GM18502 (cell line): ENCODE measurements around the gene ADCY1.

Experiments
- ATAC-seq: cut with Tn5 transposase; IDR thresholded peaks from one replicate; pipeline ENCODE4 v1.9.1; 2021; ENCODE audit warnings: mild to moderate bottlenecking; ENCODE audit not compliant: unreplicated experiment, poor library complexity

The ADCY1 gene

GRCh38 chr7:45662018-45662417 is 87.8 kb downstream of the ADCY1 start:
- ATAC-seq = no peak

GRCh38 chr7:45662540-45663166 is 88.5 kb downstream of the ADCY1 start:
- ATAC-seq = no peak

GRCh38 chr7:45663167-45663921 is 89.2 kb downstream of the ADCY1 start:
- ATAC-seq = no peak

- no peak for ATAC-seq
Observed at GRCh38 chr7:45663965-45664633, 89.9 kb downstream of the ADCY1 start.

- ATAC-seq = no peak
Observed at GRCh38 chr7:45665172-45665571, 91.0 kb downstream of the ADCY1 start.

GRCh38 chr7:45670227-45670626 is 96.1 kb downstream of the ADCY1 start:
- no peak for ATAC-seq

- ATAC-seq = no peak
Observed at GRCh38 chr7:45670717-45671116, 96.5 kb downstream of the ADCY1 start.

GRCh38 chr7:45677311-45677900 is 103.2 kb downstream of the ADCY1 start:
- no peak for ATAC-seq

- no peak for ATAC-seq
Observed at GRCh38 chr7:45679516-45679915, 105.3 kb downstream of the ADCY1 start.

- no peak for ATAC-seq
Observed at GRCh38 chr7:45680776-45681175, 106.6 kb downstream of the ADCY1 start.

- ATAC-seq = no peak
Observed at GRCh38 chr7:45681596-45682357, 107.6 kb downstream of the ADCY1 start.

- no peak for ATAC-seq
Observed at GRCh38 chr7:45682358-45682735, 108.2 kb downstream of the ADCY1 start.

- ATAC-seq = no peak
Observed at GRCh38 chr7:45682836-45683555, 108.8 kb downstream of the ADCY1 start.

GRCh38 chr7:45683556-45684148 is 109.5 kb downstream of the ADCY1 start:
- no peak for ATAC-seq

- no peak for ATAC-seq
Observed at GRCh38 chr7:45684910-45685618, 110.9 kb downstream of the ADCY1 start.

GRCh38 chr7:45685619-45686240 is 111.6 kb downstream of the ADCY1 start:
- ATAC-seq = no peak

- ATAC-seq = no peak
Observed at GRCh38 chr7:45686441-45687184, 112.4 kb downstream of the ADCY1 start.

- no peak for ATAC-seq
Observed at GRCh38 chr7:45687185-45687560, 113.0 kb downstream of the ADCY1 start.
